ENCODE results near the gene ZNF81.

DNA sequence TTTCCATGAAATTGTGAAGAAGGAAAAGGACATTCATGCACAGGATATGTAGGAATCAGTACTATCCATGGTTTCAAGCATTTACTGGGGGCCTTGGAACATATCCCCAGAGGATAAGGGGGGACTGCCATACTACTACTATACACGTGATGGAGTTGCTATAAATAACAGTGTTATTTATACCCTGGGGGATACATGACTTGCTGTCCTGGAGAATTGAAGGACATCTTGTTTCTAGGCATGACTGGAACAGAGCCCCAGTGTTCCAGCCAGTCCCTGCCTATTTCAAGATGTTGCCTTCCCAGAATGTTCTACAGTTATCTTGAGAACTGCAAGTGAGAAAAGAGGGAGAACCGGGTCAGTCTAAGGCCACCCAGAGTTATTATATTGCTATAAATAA, 39.6 kb upstream of the ZNF81 start:
- TF ChIP-seq, protein P1, sequence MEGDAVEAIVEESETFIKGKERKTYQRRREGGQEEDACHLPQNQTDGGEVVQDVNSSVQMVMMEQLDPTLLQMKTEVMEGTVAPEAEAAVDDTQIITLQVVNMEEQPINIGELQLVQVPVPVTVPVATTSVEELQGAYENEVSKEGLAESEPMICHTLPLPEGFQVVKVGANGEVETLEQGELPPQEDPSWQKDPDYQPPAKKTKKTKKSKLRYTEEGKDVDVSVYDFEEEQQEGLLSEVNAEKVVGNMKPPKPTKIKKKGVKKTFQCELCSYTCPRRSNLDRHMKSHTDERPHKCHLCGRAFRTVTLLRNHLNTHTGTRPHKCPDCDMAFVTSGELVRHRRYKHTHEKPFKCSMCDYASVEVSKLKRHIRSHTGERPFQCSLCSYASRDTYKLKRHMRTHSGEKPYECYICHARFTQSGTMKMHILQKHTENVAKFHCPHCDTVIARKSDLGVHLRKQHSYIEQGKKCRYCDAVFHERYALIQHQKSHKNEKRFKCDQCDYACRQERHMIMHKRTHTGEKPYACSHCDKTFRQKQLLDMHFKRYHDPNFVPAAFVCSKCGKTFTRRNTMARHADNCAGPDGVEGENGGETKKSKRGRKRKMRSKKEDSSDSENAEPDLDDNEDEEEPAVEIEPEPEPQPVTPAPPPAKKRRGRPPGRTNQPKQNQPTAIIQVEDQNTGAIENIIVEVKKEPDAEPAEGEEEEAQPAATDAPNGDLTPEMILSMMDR (conservative IDR thresholded peaks at IDR 0.05; ENCODE audit: low read depth in 2 of 2): no peak
- TF ChIP-seq POLR2AphosphoS5 (IDR thresholded peaks at IDR 0.05; ENCODE audit: low read depth): no peak

All from GM23338 (cell line).